GM12872 (cell line): ENCODE results near the gene NRXN3.

Experiments used
- TF ChIP-seq, protein P1 (sequence below): IDR thresholded peaks from 3 replicates; pipeline ENCODE4 v1.5.1; 2011; ENCODE audit warnings: low read depth, mild to moderate bottlenecking, low read length, moderate library complexity; ENCODE audit not compliant: insufficient read depth

NRXN3 gene

DNA sequence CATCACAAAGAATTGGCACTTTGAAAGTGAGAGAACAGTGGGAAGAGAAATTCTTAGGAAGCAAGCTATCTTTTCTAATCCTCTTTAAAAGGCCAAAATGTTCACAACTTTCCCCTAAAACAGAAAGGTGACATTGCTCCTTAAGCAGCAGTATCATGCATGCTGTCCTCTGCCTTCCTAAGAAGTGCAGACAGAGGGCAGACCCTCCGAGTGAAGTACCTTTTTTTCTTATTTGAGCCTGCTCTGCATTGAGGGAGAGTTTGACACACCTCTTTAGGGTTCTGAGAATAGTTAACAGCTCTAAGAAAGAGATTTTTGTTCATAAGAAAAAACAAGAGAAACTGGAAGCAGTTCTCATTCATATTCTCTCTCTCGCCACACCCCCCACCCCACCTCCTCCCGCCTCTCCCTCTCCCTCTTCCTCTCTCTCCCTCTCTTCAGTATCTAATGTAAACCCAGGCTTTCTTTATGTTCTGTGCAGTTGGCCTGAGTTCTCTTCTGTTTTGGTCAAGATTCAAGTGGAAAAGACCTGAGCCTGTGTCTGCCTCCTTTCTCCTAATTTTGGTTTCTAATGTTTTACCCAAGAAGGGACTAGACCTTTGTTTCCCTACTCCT is 1332.1 kb downstream of the NRXN3 start:
- TF ChIP-seq, protein P1, sequence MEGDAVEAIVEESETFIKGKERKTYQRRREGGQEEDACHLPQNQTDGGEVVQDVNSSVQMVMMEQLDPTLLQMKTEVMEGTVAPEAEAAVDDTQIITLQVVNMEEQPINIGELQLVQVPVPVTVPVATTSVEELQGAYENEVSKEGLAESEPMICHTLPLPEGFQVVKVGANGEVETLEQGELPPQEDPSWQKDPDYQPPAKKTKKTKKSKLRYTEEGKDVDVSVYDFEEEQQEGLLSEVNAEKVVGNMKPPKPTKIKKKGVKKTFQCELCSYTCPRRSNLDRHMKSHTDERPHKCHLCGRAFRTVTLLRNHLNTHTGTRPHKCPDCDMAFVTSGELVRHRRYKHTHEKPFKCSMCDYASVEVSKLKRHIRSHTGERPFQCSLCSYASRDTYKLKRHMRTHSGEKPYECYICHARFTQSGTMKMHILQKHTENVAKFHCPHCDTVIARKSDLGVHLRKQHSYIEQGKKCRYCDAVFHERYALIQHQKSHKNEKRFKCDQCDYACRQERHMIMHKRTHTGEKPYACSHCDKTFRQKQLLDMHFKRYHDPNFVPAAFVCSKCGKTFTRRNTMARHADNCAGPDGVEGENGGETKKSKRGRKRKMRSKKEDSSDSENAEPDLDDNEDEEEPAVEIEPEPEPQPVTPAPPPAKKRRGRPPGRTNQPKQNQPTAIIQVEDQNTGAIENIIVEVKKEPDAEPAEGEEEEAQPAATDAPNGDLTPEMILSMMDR, result no peak

DNA sequence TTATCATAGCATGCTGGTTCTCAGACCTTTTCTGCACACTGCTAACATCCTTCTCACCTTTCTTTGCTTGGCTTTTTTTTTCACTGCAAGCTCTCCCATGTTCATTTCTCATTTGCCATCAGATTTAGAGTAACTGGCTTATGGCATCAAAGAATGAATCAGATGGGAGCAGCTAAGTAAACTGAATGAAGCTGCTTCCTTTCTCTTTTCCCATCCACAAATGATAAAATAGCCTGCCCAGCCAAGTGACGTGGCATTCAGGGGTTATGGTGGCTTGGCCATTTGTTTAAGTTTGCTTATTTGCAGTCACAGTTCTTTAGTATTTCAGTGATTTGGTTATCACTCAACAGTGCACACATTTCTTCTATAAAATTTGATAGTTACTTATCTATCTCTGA is 1332.6 kb downstream of the NRXN3 start:
- TF ChIP-seq, protein P1, result no peak

DNA sequence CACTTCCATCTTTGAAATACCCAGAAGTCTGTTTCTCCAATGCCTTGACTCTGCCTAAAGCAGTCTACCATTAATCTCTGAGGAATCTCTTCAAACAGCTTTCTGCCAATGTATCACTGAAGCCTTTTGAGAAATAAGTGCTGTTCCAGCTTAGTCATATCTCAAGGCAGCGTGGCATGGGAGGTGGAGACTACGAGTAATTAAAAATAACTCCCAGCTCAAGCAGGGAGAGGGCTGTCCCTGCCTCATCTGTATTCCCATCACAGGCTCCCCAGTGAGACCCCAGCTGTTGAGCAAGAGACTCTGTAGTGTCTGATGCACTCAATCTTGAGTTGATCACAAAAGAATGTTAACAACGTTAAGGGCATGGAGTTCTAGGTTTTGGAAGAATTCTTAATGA is 1340.5 kb downstream of the NRXN3 start:
- TF ChIP-seq, protein P1, result no peak

DNA sequence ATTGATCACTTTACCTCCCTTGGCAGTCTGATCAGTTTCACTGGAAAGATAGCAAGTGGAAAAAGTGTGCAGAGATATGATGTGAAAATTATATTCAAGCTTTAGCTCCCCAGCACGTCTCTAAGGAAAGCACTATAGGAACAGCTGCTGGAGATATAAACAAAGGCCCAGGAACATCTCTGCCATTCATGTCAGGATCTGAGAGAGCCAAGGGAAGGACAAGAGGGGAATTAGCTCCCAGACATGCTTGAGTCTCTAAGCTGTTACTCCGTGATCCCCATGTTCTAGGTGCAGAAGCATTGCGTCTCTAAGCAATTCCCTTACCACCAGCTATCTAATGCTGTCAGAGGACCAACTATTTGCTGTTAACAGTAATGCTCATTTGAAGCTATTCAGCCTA is 1341.0 kb downstream of the NRXN3 start:
- TF ChIP-seq, protein P1, result no peak

DNA sequence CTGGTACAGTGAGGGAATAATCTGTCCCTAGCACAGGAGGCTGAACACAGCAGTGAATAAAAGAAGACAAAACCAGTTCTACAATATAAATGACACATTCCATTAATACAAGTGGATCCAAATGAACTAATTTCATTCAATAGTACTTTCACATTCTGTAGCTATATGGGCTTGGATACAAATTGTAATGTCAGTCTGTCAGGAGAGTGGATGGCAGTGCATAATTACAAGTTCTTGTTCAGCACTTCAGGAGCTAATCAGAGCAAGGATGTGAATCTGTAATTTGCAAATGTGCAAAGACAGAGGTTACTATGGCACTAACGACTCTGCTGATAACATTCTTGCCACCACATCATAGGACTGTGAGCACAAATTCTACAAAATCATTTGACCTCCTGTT is 1343.3 kb downstream of the NRXN3 start:
- TF ChIP-seq, protein P1, result no peak

DNA sequence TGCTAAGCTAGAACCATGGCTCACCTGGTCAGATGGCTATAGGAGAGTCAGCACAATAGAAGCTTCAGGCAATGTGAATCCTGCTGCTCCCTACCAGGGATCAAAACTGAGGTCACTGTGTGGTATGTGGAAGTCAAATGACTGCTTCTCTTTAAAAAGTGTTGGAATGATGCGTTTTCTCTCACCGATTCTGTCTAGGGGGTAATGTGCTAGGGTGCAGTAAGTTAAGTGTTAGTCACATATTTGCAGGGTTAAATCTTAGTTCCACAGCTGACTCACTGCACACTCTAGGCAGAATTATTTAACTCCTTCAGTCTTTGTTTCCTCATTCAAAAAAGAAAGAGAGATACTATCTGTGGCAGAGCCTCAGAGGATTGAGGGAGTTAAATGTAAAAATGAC is 1344.5 kb downstream of the NRXN3 start:
- TF ChIP-seq, protein P1, result no peak

DNA sequence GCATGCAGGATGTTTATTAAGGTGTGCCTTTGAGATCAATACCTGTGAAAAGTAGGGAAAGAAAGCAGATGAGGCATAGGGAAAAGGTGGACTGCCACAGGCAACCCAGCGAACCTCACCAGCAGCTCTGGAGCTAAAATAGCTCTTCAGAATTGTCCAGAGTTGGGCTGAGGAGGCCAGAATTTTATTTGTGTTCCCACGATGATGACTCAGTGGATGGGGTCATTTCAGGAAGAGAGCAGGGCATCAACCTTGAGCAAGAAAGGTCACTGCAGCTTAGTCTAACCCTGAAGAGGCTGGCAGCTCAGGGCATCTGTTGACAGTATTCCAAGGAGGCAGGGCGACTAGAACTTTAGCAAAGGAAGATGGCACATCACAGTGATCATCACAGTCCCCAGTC is 1345.0 kb downstream of the NRXN3 start:
- TF ChIP-seq, protein P1, result no peak

DNA sequence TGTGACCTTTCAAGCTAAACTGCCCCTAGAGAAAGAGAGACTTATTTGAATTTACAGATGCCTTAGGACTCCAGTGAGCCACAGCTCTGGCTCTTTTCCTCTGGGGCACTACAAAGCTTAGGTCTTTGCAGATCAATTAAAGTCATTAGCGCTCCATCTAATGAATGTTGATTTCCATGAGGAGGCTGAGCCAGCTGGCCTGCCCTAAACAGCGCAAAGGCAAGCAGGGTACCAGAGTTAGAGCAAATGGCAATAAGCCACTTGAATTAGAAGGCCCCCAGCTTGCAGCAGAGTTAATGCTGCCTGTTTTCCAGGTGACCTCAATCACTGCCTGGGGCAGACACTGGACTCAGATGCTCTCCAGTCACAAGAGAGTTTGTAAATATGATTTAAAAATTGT is 1345.8 kb downstream of the NRXN3 start:
- TF ChIP-seq, protein P1, result no peak
